ENCODE results near the gene RAB26.
"Not testable (repeated sequence)": the region's sequence is repeated elsewhere in the genome, so short reads cannot be mapped to it uniquely, and the experiment has no call there.

RAB26 gene

GRCh38 chr16:2117341-2117740 is 31.1 kb upstream of the RAB26 start:
- DNase-seq (ENCODE audit: low read depth in 2 of 2), result not testable (repeated sequence)

DNA sequence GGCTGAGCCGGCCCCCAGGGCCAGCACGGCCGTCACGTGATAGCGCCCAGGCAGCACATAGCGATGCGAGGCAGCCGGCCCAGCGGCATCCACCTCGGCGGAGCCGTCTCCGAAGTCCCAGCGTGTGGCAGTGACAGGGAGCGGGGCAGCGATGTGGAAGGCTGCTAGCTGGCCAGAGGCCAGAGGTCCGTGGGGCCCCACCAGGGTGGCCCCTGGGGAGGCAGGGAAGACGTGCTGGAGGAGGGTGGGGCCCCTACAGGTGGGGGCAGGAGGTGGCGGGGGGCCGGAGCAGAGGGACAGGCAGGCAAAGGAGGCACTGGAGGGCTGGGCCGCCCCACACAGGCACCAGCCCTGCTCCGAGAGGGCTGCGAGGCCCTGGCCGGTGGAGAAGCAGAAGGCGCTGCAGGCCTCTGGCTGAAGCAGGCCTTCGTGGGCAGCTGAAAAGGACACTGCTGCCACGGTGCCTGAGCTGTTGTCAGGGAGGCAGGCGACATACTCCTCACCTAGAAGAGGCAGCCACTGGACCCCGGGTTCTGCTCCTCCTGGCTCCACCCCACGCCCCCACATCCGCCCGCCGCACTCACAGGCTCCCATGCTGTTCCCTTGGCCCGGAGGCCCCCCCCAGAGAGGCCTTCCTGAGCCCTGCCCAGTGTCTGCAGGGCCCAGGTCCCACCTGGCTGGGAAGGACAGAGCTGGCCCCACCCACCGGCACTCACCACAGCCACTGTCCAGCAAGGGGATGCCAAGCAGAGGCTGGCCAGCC is 30.3 kb upstream of the RAB26 start:
- not testable (repeated sequence) for DNase-seq (ENCODE audit: low read depth in 2 of 2)

GRCh38 chr16:2121325-2121724 is 27.1 kb upstream of the RAB26 start:
- not testable (repeated sequence) for DNase-seq (ENCODE audit: low read depth in 2 of 2)

- no peak for DNase-seq (ENCODE audit: low read depth in 2 of 2)
Observed at GRCh38 chr16:2121853-2122252, 26.6 kb upstream of the RAB26 start.

- DNase-seq (ENCODE audit: low read depth in 2 of 2), result no peak
Observed at GRCh38 chr16:2122429-2122828, 26.0 kb upstream of the RAB26 start.

GRCh38 chr16:2122934-2123683 is 25.3 kb upstream of the RAB26 start:
- DNase-seq (ENCODE audit: low read depth in 2 of 2), result not testable (repeated sequence)

GRCh38 chr16:2123706-2124376 is 24.6 kb upstream of the RAB26 start:
- not testable (repeated sequence) for DNase-seq (ENCODE audit: low read depth in 2 of 2)

GRCh38 chr16:2124377-2124693 is 24.1 kb upstream of the RAB26 start:
- not testable (repeated sequence) for DNase-seq (ENCODE audit: low read depth in 2 of 2)

GRCh38 chr16:2124694-2125444 is 23.6 kb upstream of the RAB26 start:
- DNase-seq (ENCODE audit: low read depth in 2 of 2), result not testable (repeated sequence)

DNA sequence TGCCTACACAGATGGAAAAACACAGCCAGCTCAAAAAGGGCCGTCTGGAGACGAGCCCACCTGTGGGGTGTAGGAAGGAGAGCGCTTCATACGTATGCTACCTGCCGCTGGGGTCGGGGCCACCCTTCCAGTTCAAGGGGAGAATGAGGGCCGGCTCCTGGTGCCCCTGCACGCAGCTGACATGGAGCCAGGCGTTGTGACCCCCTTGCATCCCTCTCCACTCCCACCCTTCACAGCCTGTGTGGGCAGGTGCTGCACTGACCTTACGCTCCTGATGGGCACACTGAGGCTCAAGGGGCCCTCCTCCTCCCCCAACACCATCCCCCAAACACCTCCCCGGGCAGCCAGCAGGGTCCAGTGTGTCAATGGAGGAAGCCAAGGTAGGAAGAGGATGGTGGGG is 22.8 kb upstream of the RAB26 start:
- not testable (repeated sequence) for DNase-seq (ENCODE audit: low read depth in 2 of 2)

DNA sequence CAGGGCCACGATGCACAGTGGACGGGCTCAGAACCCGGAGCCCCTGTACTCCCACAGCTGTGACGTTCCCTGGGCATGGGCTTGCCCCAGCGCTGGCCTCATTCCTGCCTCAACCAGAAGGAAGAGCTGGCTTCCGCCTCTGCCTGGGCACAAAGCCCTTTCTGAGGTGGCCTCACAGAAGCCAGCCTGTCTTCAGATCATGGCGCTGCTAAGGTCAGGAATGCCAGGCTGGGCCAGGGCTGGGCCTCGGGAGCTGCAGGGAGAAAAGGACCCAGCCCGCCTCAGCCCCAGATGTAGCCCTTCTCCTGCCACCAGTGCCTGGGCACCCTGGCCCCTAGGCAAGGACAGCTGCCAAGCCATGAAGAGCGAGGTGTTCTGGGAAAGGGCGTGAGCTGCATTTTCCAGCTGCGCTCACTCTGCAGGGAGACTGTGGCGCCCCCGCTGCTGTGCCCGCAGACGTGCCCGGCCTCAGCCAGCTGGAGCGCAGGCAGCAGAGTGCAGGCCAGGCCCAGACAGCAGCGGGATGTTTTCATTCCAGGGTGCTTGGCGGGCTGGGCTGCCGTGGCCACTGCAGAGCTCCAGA is 22.2 kb upstream of the RAB26 start:
- not testable (repeated sequence) for DNase-seq (ENCODE audit: low read depth in 2 of 2)

GRCh38 chr16:2126928-2127556 is 21.4 kb upstream of the RAB26 start:
- not testable (repeated sequence) for DNase-seq (ENCODE audit: low read depth in 2 of 2)

DNA sequence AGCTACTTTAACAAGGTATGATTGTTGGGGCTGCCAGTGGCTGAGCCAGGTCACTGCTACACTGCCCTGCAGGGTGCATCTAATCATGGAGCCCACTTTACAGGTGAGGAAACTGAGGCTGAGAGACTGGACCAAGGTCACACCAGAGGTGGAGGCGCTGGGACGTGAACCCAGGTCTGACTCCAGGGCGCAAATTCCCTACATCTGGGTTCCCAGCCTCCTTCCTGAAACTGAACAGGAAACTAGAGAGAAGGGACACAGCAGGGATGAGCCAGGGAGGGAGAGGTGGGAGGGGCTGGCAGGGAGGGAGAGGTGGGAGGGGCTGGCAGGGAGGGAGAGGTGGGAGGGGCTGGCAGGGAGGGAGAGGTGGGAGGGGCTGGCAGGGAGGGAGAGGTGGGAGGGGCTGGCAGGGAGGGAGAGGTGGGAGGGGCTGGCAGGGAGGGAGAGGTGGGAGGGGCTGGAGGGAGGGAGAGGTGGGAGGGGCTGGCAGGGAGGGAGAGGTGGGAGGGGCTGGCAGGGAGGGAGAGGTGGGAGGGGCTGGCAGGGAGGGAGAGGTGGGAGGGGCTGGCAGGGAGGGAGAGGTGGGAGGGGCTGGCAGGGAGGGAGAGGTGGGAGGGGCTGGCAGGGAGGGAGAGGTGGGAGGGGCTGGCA is 20.7 kb upstream of the RAB26 start:
- DNase-seq (ENCODE audit: low read depth in 2 of 2), result not testable (repeated sequence)

DNA sequence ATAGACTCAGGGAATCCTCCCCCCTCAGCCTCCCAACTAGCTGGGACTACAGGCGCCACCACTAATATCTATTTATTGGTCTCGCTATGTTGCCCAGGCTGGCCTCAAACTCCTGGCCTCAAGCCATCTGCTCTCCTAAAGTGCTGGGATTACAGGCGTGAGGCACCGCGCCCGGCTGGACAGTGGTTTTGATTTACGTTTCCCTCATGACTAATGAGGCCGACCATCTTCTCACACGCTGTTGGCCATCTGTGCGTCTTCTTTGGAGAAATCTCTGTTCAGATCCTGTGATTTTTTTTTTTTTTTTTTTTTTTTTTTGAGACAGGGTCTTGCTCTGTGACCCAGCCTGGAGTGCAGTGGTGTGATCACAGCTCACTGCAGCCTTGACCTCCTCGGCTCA is 19.2 kb upstream of the RAB26 start:
- DNase-seq (ENCODE audit: low read depth in 2 of 2), result not testable (repeated sequence)

GRCh38 chr16:2129890-2130447 is 18.5 kb upstream of the RAB26 start:
- DNase-seq (ENCODE audit: low read depth in 2 of 2), result not testable (repeated sequence)

GRCh38 chr16:2133797-2134196 is 14.6 kb upstream of the RAB26 start:
- not testable (repeated sequence) for DNase-seq (ENCODE audit: low read depth in 2 of 2)

DNA sequence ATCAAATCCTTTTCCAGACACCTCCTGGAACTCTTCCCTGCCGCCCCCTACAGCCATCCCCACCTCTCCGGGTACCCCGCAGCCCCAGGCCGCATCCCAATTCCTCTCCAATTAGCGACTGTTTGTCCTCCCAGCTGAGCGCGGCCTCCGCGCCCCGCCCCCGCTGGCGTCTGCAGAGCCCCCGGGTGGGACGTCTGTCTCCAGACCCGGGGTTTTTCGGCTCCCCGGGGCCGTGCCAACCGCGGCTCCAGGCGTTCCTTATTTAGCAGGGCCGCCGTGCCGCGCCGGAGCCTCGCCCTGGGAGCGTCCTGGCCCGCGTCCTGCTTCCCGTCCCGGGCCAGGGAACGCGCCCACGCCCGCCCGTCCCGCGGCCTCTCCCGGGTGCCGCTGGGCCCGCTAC is 13.4 kb upstream of the RAB26 start:
- not testable (repeated sequence) for DNase-seq (ENCODE audit: low read depth in 2 of 2)

GRCh38 chr16:2135770-2136490 is 12.5 kb upstream of the RAB26 start, which contains the start of gene PKD1:
TSS of gene PKD1 (minus strand) at chr16:2135898. CDS start at chr16:2135689, 209 bp downstream.
- DNase-seq (ENCODE audit: low read depth in 2 of 2), result peak; percentile 98 to 99
